HepG2 (cell line): ENCODE data around the gene C22orf39. TPM values are rescaled to one million over a fixed set of nuclear protein-coding genes. Genes with fewer than 3 reads are reported as not detected.

ENCODE experiments used
- ATAC-seq: fragments of 200-7000 bp; cut with Tn5 transposase; 3 replicates; pipeline ENCODE4 v1.9.1; 2020; ENCODE audit warnings: mild to moderate bottlenecking, moderate library complexity
- BruUV-seq: library from RNA; stranded (reverse); fragments of 400-500 nt; replicated peaks from 2 replicates; lab custom pipeline; 2021; lab: Mats Ljungman, UMichigan
- CTCF ChIA-PET: fragments of 300-600 bp; formaldehyde crosslinking; extraction: SDS; loops from one replicate; lab custom pipeline; 2021; ENCODE audit warnings: low total read pairs, inconsistent platforms, low intra/inter-chr PET ratio; lab: Yijun Ruan, JAX
- POLR2A ChIA-PET: fragments of 350-600 bp; sonication (Branson Sonifier 250); formaldehyde crosslinking; loops from one replicate; lab custom pipeline; 2020; ENCODE audit warnings: antibody characterized with exemption, inconsistent platforms; lab: Yijun Ruan, JAX
- DNase-seq: peaks from one replicate; pipeline ENCODE4 v3.0.0-alpha.2; 2015; ENCODE audit warnings: low spot score
- FAIRE-seq: peaks from 3 replicates; lab custom pipeline; 2011; peaks lifted over from hg19 to GRCh38; lab: Jason Lieb, UNC
- H2AFZ ChIP-seq: one replicate; pipeline ENCODE4 v1.6.1; 2011; ENCODE audit warnings: low read length, inconsistent platforms
- H3K27ac ChIP-seq: fragments of 300-600 bp; 3 replicates; pipeline ENCODE4 v1.8.0; 2011; ENCODE audit warnings: mixed run types, mild to moderate bottlenecking, mixed read lengths, low read length, inconsistent platforms; ENCODE audit not compliant: insufficient read depth; ENCODE audit errors: extremely low read length
- H3K27me3 ChIP-seq, 2 experiments: fragments of 200-600 bp in 1 of 2; 2 replicates in 1 of 2; 3 replicates in 1 of 2; pipeline versions ENCODE4 v1.6.0 to v1.8.0; 2011; ENCODE audit warnings: low read length in 2 of 2, mild to moderate bottlenecking in 2 of 2, moderate library complexity in 2 of 2, inconsistent platforms in 1 of 2; ENCODE audit not compliant: insufficient read depth in 2 of 2, control insufficient read depth in 1 of 2
- H3K36me3 ChIP-seq, 2 experiments: fragments of 200-600 bp in 1 of 2; replicated peaks in 1 of 2; 2 replicates in 1 of 2; 3 replicates in 1 of 2; pipeline versions ENCODE4 v1.5.1 to v1.8.0; 2011; ENCODE audit warnings: low read length in 2 of 2, inconsistent platforms in 1 of 2; ENCODE audit not compliant: insufficient read depth in 2 of 2, control insufficient read depth in 1 of 2
- H3K4me1 ChIP-seq: 2 replicates; pipeline ENCODE4 v1.5.1; 2012; ENCODE audit warnings: low read length, inconsistent platforms; ENCODE audit not compliant: insufficient read depth
- H3K4me2 ChIP-seq: 2 replicates; pipeline ENCODE4 v1.6.0; 2011; ENCODE audit warnings: low read depth, low read length, inconsistent platforms
- H3K4me3 ChIP-seq, 3 experiments: fragments of 200-600 bp in 1 of 3; sonication (generic), shearing (Covaris generic) in 1 of 3; replicated peaks in 1 of 3; 2 replicates each; pipeline ENCODE4 v1.5.1; 2011 to 2016; ENCODE audit warnings: low read length in 3 of 3, inconsistent platforms in 2 of 3, low read depth in 2 of 3, mild to moderate bottlenecking in 2 of 3, control low read depth in 1 of 3, mixed read lengths in 1 of 3; ENCODE audit not compliant: insufficient read depth in 1 of 3
- H3K79me2 ChIP-seq: one replicate; pipeline ENCODE4 v1.6.1; 2011; ENCODE audit warnings: low read length, inconsistent platforms; ENCODE audit not compliant: insufficient read depth
- H3K9ac ChIP-seq: 2 replicates; pipeline ENCODE4 v1.6.0; 2011; ENCODE audit warnings: mild to moderate bottlenecking, low read depth, low read length, inconsistent platforms; ENCODE audit not compliant: insufficient read depth
- H3K9me3 ChIP-seq: 2 replicates; pipeline ENCODE4 v1.5.1; 2012; ENCODE audit warnings: mild to moderate bottlenecking, low read length
- H4K20me1 ChIP-seq: 2 replicates; pipeline ENCODE4 v1.6.0; 2011; ENCODE audit warnings: inconsistent platforms, mild to moderate bottlenecking, low read length, moderate library complexity; ENCODE audit not compliant: insufficient read depth
- CREM ChIP-seq, 2 experiments: sonication (generic) in 1 of 2; formaldehyde crosslinking in 1 of 2; IDR thresholded peaks; 2 replicates each; pipeline versions ENCODE4 v1.4.0 to v1.6.1; 2016 to 2020; ENCODE audit warnings: antibody characterized with exemption in 1 of 2, mild to moderate bottlenecking in 1 of 2, missing genetic modification reagents in 1 of 2
- RBM22 ChIP-seq: fragments of 200-400 bp; formaldehyde crosslinking; optimal IDR thresholded peaks from 2 replicates; pipeline ENCODE3; 2017; ENCODE audit warnings: mild to moderate bottlenecking, low read length, moderate library complexity
- SNAPC4 ChIP-seq: sonication (generic); formaldehyde crosslinking; IDR thresholded peaks from 2 replicates; pipeline ENCODE4 v1.4.0; 2020; ENCODE audit warnings: mild to moderate bottlenecking, missing genetic modification reagents
- ZNF136 ChIP-seq: sonication (generic); formaldehyde crosslinking; IDR thresholded peaks from 2 replicates; pipeline ENCODE4 v1.8.1; 2022; ENCODE audit warnings: low read depth, mild to moderate bottlenecking, moderate library complexity, missing genetic modification reagents
- ZNF737 ChIP-seq: sonication (generic); formaldehyde crosslinking; IDR thresholded peaks from 2 replicates; pipeline ENCODE4 v1.5.0; 2020; ENCODE audit warnings: missing genetic modification reagents, mild to moderate bottlenecking, borderline replicate concordance
- WGBS: methylation state at CpG from one replicate; pipeline ENCODE4 v1.1.6; 2017; ENCODE audit warnings: low lambda C conversion rate; 5-methylcytosine and 5-hydroxymethylcytosine counted together
- in situ Hi-C: cut with HindIII; loops from 2 replicates; pipeline ENCODE4 v1.10.0; 2017; ENCODE audit warnings: low pct_unique_long_range_greater_than_20kb; ENCODE audit not compliant: extremely low pct_ligation_motif_present
- intact Hi-C: fragments of 100-400 bp; cut with micrococcal nuclease; formaldehyde crosslinking; loops from one replicate; pipeline ENCODE4 v1.10.0; 2022; ENCODE audit not compliant: unreplicated experiment
- polyA plus RNA-seq, 8 experiments: library from polyadenylated mRNA; depleted of rRNA in 3 of 8; stranded (reverse) in 7 of 8; unstranded in 1 of 8; fragments of >200 nt; fragmentation: Illumina TruSeq in 4 of 8; extraction: Trizol in 4 of 8; gene quantifications; 2 replicates each; pipeline versions ENCODE4 v1.2.1 to v1.2.3, GENCODE V29; 2011 to 2016; ENCODE audit warnings: low read depth in 4 of 8, missing spikeins in 1 of 8, mixed read lengths in 1 of 8; ENCODE audit not compliant: insufficient read depth in 1 of 8
- total RNA-seq, 5 experiments: library from RNA; depleted of rRNA; stranded (reverse); fragments of >200 nt; fragmentation: Illumina TruSeq; extraction: Trizol; gene quantifications; 2 replicates each; pipeline ENCODE4 v1.2.3, GENCODE V29; 2016; ENCODE audit warnings: low read depth in 1 of 5

Gene C22orf39
- total and polyA plus RNA-seq, 2 of the 13 experiments (the other 11 are each of a cell fraction or from before 2014, with no cell fraction given), result 23.4 to 26.4 TPM

- peaks cover 25% of the 10 kb centered on the region for H3K79me2 ChIP-seq
- H2AFZ ChIP-seq, result no peak overlapping the region
- no peak overlapping the region for H3K4me2 ChIP-seq
- no peaks in the 10 kb centered on the region for H3K9me3 ChIP-seq
- H4K20me1 ChIP-seq, result peaks cover 12% of the 10 kb centered on the region; the same call in 1 of the 2 replicates
- in situ Hi-C loops, result no loop called here
- DNase-seq (no peak), FAIRE-seq (no peak), ATAC-seq (no peak)
- intact Hi-C loops, result no loop called here
- CTCF ChIA-PET, result no interaction called here
- H3K27me3 ChIP-seq, result no peaks in the 10 kb centered on the region
- peaks cover 30 to 85% of the 10 kb centered on the region in 2 experiments for H3K36me3 ChIP-seq
- no peak for TF ChIP-seq CREM (IDR thresholded peaks at IDR 0.05)
- TF ChIP-seq CREM (CRISPR knock-in tag; IDR thresholded peaks at IDR 0.05), result no peak
- no peak for TF ChIP-seq ZNF136
- no peak for TF ChIP-seq SNAPC4 (CRISPR knock-in tag)
- TF ChIP-seq RBM22, result peak; percentile 25
- no peak for TF ChIP-seq ZNF737
- BruUV-seq, result no TSS peak
- no peak overlapping the region for H3K27ac ChIP-seq
- 94% methylated on average over 15 of the region's 16 CpGs for WGBS
- no peak overlapping the region for H3K4me3 ChIP-seq
- H3K4me1 ChIP-seq, result peaks cover 11% of the 10 kb centered on the region
- POLR2A ChIA-PET, result no interaction called here
- H3K9ac ChIP-seq, result no peak overlapping the region
Measured at GRCh38 chr22:19407649-19408606, 39.6 kb downstream of the C22orf39 start.
